ENCODE results near the gene ZNF609. TPM values are rescaled to one million over a fixed set of nuclear protein-coding genes. Genes with fewer than 3 reads are reported as not detected.
"Not testable (repeated sequence)": the region's sequence is repeated elsewhere in the genome, so short reads cannot be mapped to it uniquely, and the experiment has no call there.

Gene ZNF609
- total and polyA plus RNA-seq, 4 donors = 8.1 to 54.2 (median 22.0) TPM

DNA sequence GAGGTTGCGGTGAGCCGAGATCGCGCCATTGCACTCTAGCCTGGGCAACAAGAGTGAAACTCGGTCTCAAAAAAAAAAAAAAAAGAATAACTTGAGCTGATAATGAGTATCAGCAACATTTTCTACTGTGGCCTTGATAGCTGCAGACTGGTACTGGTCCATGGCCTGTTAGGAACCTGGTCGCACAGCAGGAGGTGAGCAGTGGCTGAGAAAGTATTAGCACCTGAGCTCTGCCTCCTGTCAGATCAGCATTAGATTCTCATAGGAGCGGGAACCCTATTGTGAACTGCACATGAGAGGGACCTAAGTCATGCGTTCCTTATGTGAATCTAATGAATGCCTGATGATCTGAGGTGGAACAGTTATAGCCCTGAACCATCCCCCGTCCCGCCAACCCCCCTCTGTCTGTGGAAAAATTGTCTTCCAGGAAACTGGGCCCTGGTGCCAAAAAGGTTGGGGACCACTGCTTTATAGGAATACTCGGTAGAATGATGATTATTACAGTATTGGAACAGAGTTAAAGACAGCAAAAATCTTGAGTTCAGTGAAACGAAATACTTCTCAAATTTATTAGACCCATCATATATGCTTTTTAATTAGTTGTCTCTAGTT lies 126.0 kb downstream of the ZNF609 start:
- Histone ChIP-seq H3K9ac (ENCODE audit: insufficient read depth in 1 of 2, low read length in 2 of 2) (no peak overlapping the region), H3K4me3 (no peak overlapping the region), H3K36me3 (ENCODE audit: control insufficient read depth in 4 of 4, insufficient read depth in 4 of 4, low read length in 4 of 4) (no peaks in the 10 kb centered on the region), H3K4me1 (ENCODE audit: control insufficient read depth in 5 of 5, insufficient read depth in 5 of 5, low read length in 5 of 5) (peaks cover 0 to 14% (median 4%) of the 10 kb centered on the region in 5 donors), H3K9me3 (ENCODE audit: control insufficient read depth in 4 of 4, insufficient read depth in 3 of 4, low read length in 3 of 4) (no peaks in the 10 kb centered on the region), H3K27ac (ENCODE audit: low read depth in 1 of 2, low read length in 1 of 2) (no peak overlapping the region), H3K27me3 (ENCODE audit: control insufficient read depth in 3 of 3, insufficient read depth in 3 of 3, low read length in 2 of 3) (no peaks in the 10 kb centered on the region)
- WGBS, 2 donors = 93 to 95% methylated on average over 12 of the region's 12 CpGs
- no peak for ATAC-seq (ENCODE audit: insufficient read depth, low FRiP score)
- no peak for DNase-seq
- TF ChIP-seq, protein P1, sequence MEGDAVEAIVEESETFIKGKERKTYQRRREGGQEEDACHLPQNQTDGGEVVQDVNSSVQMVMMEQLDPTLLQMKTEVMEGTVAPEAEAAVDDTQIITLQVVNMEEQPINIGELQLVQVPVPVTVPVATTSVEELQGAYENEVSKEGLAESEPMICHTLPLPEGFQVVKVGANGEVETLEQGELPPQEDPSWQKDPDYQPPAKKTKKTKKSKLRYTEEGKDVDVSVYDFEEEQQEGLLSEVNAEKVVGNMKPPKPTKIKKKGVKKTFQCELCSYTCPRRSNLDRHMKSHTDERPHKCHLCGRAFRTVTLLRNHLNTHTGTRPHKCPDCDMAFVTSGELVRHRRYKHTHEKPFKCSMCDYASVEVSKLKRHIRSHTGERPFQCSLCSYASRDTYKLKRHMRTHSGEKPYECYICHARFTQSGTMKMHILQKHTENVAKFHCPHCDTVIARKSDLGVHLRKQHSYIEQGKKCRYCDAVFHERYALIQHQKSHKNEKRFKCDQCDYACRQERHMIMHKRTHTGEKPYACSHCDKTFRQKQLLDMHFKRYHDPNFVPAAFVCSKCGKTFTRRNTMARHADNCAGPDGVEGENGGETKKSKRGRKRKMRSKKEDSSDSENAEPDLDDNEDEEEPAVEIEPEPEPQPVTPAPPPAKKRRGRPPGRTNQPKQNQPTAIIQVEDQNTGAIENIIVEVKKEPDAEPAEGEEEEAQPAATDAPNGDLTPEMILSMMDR (IDR thresholded peaks at IDR 0.05; ENCODE audit: control extremely low read depth, extremely low read depth) = no peak

DNA sequence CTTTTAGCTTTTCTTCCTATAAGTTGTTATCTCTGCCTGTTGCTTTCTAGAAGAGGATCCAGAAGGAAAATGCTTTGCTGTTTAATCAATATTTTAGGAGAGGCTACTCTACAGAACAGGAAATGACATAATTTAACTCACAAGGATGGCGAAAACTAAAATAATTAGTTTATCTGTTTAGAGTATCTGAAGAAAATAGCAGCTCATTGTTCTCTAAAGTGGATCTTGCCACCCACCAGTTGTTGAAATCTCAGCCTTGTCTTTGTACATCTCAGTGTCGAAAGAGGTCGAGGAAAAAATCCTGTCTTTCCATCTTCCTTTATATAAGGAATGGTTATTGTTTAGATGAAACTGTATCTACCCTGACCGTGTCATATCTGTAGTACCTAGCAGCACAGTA lies 126.6 kb downstream of the ZNF609 start:
- no peak overlapping the region for H3K9ac ChIP-seq (ENCODE audit: insufficient read depth in 1 of 2, low read length in 2 of 2)
- ATAC-seq (ENCODE audit: insufficient read depth, low FRiP score) (no peak), DNase-seq (no peak)
- no peak overlapping the region for H3K27ac ChIP-seq (ENCODE audit: low read depth in 1 of 2, low read length in 1 of 2)
- H3K4me3 ChIP-seq = no peak overlapping the region
- 56 to 73% methylated on average over 4 of the region's 4 CpGs for WGBS, 2 donors
- no peaks in the 10 kb centered on the region for H3K36me3 ChIP-seq (ENCODE audit: control insufficient read depth in 4 of 4, insufficient read depth in 4 of 4, low read length in 4 of 4)
- H3K9me3 ChIP-seq (ENCODE audit: control insufficient read depth in 4 of 4, insufficient read depth in 3 of 4, low read length in 3 of 4) = no peaks in the 10 kb centered on the region
- no peaks in the 10 kb centered on the region for H3K27me3 ChIP-seq (ENCODE audit: control insufficient read depth in 3 of 3, insufficient read depth in 3 of 3, low read length in 2 of 3)
- H3K4me1 ChIP-seq (ENCODE audit: control insufficient read depth in 5 of 5, insufficient read depth in 5 of 5, low read length in 5 of 5) = peaks cover 0 to 14% (median 6%) of the 10 kb centered on the region in 5 donors
- TF ChIP-seq, protein P1 (IDR thresholded peaks at IDR 0.05; ENCODE audit: control extremely low read depth, extremely low read depth) = no peak

DNA sequence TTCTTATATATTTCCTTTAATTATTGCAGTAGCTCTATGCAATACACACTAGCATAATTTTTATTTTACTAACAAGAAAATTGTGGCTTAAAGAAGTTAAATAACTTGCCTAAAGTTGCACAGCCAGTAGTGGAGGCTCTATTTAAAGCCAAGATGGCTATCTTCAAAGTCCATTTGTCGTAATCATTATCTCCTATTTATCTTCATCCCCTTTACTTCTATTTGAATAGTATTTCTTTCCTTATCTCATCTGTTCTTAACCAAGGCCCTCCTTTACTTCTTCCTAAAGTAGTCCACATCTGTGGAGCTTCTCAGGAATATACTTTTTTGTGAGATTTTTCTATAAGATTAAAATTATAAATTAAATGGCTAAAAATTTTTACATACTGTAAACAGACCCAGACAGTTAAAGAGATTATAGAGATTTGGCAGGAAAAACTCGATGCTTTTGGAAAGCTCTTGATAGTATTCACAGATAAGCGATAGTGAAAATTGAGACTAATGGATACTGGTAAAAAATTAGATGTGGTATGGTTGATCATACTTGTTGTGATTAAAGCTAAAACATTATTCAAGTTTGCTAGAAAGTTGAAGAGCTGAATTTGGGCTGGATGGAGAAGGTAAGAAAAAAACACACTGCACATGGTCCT lies 129.2 kb downstream of the ZNF609 start:
- Histone ChIP-seq H3K36me3 (ENCODE audit: control insufficient read depth in 4 of 4, insufficient read depth in 4 of 4, low read length in 4 of 4) (peaks cover 0 to 2% (median 0%) of the 10 kb centered on the region in 4 donors), H3K9ac (ENCODE audit: insufficient read depth in 1 of 2, low read length in 2 of 2) (no peak overlapping the region), H3K27ac (ENCODE audit: low read depth in 1 of 2, low read length in 1 of 2) (no peak overlapping the region), H3K4me3 (no peak overlapping the region), H3K4me1 (ENCODE audit: control insufficient read depth in 5 of 5, insufficient read depth in 5 of 5, low read length in 5 of 5) (peaks cover 0 to 14% (median 7%) of the 10 kb centered on the region in 5 donors), H3K9me3 (ENCODE audit: control insufficient read depth in 4 of 4, insufficient read depth in 3 of 4, low read length in 3 of 4) (no peaks in the 10 kb centered on the region), H3K27me3 (ENCODE audit: control insufficient read depth in 3 of 3, insufficient read depth in 3 of 3, low read length in 2 of 3) (no peaks in the 10 kb centered on the region)
- TF ChIP-seq, protein P1 (IDR thresholded peaks at IDR 0.05; ENCODE audit: control extremely low read depth, extremely low read depth) = no peak
- 64 to 66% methylated on average over 3 of the region's 3 CpGs for WGBS, 2 donors
- ATAC-seq (ENCODE audit: insufficient read depth, low FRiP score) (no peak), DNase-seq (no peak)

DNA sequence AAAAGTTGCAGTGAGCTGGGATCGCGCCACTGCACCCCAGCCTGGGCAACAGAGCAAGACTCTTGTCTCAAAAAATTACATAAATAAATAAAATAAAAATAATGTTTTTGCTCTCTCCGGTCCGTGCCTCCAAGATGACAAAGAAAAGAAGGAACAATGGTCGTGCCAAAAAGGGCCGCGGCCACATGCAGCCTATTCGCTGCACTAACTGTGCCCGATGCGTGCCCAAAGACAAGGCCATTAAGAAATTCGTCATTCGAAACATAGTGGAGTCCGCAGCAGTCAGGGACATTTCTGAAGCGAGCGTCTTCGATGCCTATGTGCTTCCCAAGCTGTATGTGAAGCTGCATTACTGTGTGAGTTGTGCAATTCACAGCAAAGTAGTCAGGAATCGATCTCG lies 132.5 kb downstream of the ZNF609 start:
- H3K27me3 ChIP-seq (ENCODE audit: control insufficient read depth in 3 of 3, insufficient read depth in 3 of 3, low read length in 2 of 3); H3K36me3 ChIP-seq (ENCODE audit: control insufficient read depth in 4 of 4, insufficient read depth in 4 of 4, low read length in 4 of 4); ATAC-seq (ENCODE audit: insufficient read depth, low FRiP score); H3K4me3 ChIP-seq; H3K27ac ChIP-seq (ENCODE audit: low read depth in 1 of 2, low read length in 1 of 2); DNase-seq; H3K9me3 ChIP-seq (ENCODE audit: control insufficient read depth in 4 of 4, insufficient read depth in 3 of 4, low read length in 3 of 4); H3K9ac ChIP-seq (ENCODE audit: insufficient read depth in 1 of 2, low read length in 2 of 2): not testable (repeated sequence)
- WGBS, 2 donors = 98% methylated on average over 18 of the region's 18 CpGs
- H3K4me1 ChIP-seq (ENCODE audit: control insufficient read depth in 5 of 5, insufficient read depth in 5 of 5, low read length in 5 of 5) = peaks cover 3 to 21% (median 7%) of the 10 kb centered on the region in 5 donors
